Fibroblast of mammary gland (primary cell): ENCODE data around the gene PPP1R9B.

Experiments
- DNase-seq: peaks from one replicate; pipeline ENCODE4 v3.0.0-alpha.2; 2010; ENCODE audit warnings: low read depth
- H3K4me3 ChIP-seq: 2 replicates; pipeline ENCODE4 v1.5.1; 2011; ENCODE audit warnings: low read depth, mild to moderate bottlenecking, low read length, moderate library complexity; ENCODE audit not compliant: control insufficient read depth
- CTCF ChIP-seq: conservative IDR thresholded peaks from 2 replicates; pipeline ENCODE4 v1.5.1; 2011; ENCODE audit warnings: low read depth, low read length, inconsistent platforms; ENCODE audit not compliant: control insufficient read depth, insufficient read depth

PPP1R9B gene

GRCh38 chr17:50167371-50167770, 16.9 kb upstream of the PPP1R9B start:
- H3K4me3 ChIP-seq, result no peak overlapping the region
- DNase-seq, result no peak
- TF ChIP-seq CTCF, result no peak

- no peak overlapping the region for H3K4me3 ChIP-seq
- DNase-seq, result no peak
- no peak for TF ChIP-seq CTCF
Observed at GRCh38 chr17:50166518-50167181, 16.2 kb upstream of the PPP1R9B start.

- DNase-seq, result no peak
- no peak for TF ChIP-seq CTCF
- H3K4me3 ChIP-seq, result no peak within 1 kb of the TSS
Observed at GRCh38 chr17:50165867-50166517, 15.5 kb upstream of the PPP1R9B start, which contains the start of gene SGCA. TSS of gene SGCA (plus strand) at chr17:50166005. CDS start at chr17:50166041, 36 bp downstream.

GRCh38 chr17:50165466-50165865, 15.0 kb upstream of the PPP1R9B start:
- TF ChIP-seq CTCF, result no peak
- no peak overlapping the region for H3K4me3 ChIP-seq
- no peak for DNase-seq

GRCh38 chr17:50165066-50165465, 14.6 kb upstream of the PPP1R9B start:
- no peak overlapping the region for H3K4me3 ChIP-seq
- DNase-seq, result no peak
- TF ChIP-seq CTCF, result no peak

- DNase-seq, result no peak
- no peak for TF ChIP-seq CTCF
- H3K4me3 ChIP-seq, result no peak overlapping the region
Observed at GRCh38 chr17:50164697-50164988, 14.2 kb upstream of the PPP1R9B start.
